GM13977 (cell line): ENCODE results near the gene HAGH.

Source experiments
- DNase-seq: peaks from one replicate; pipeline ENCODE4 v3.0.0; 2012; ENCODE audit warnings: low spot score
- in situ Hi-C: fragments of 300-500 bp; cut with MboI; formaldehyde crosslinking; loops from one replicate; pipeline ENCODE4 v1.12.0; 2022; ENCODE audit warnings: low sequenced_read_pairs, low pct_unique_long_range_greater_than_20kb, mixed read lengths, inconsistent platforms; ENCODE audit not compliant: unreplicated experiment
- TF ChIP-seq, protein P1 (sequence below): IDR thresholded peaks from 2 replicates; pipeline ENCODE4 v1.5.1; 2012; ENCODE audit warnings: mild to moderate bottlenecking, control low read depth; ENCODE audit not compliant: insufficient read depth; ENCODE audit errors: extremely low read depth, missing control alignments

HAGH gene

DNA sequence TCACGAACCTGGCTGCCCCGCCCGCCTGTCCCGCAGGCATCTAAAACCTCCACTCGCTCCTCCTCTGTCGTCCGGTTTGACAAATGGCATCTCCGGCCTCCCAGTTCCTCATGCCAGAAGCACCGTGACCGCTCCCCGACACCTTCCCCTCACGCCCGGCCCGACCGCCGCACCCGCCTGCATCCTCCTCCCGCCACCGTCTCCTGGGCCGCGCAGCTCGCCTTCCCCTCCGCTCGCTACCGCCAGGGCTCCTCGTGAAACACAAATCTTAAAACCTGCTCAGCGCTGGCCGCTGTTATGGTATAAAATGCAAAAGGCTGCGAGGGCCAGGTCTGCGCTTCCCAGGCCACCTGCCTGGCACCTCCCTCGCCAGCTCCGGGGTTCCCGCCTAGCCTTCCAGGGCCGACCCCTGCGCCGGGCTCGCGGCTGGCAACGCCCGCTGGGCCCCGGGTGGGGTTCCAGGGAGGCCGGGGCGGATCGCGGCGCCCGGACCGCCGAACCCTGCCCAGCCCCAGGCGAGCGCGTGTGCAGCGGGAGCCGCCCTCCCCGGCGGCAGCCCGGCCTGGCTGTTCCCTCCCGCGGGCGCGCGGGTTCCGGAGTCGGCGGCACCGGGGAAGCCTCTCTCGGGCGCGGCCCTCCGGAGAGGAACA lies 44.7 kb downstream of the HAGH start:
- in situ Hi-C loops: no loop called here
- TF ChIP-seq, protein P1, sequence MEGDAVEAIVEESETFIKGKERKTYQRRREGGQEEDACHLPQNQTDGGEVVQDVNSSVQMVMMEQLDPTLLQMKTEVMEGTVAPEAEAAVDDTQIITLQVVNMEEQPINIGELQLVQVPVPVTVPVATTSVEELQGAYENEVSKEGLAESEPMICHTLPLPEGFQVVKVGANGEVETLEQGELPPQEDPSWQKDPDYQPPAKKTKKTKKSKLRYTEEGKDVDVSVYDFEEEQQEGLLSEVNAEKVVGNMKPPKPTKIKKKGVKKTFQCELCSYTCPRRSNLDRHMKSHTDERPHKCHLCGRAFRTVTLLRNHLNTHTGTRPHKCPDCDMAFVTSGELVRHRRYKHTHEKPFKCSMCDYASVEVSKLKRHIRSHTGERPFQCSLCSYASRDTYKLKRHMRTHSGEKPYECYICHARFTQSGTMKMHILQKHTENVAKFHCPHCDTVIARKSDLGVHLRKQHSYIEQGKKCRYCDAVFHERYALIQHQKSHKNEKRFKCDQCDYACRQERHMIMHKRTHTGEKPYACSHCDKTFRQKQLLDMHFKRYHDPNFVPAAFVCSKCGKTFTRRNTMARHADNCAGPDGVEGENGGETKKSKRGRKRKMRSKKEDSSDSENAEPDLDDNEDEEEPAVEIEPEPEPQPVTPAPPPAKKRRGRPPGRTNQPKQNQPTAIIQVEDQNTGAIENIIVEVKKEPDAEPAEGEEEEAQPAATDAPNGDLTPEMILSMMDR: no peak
- no peak for DNase-seq

DNA sequence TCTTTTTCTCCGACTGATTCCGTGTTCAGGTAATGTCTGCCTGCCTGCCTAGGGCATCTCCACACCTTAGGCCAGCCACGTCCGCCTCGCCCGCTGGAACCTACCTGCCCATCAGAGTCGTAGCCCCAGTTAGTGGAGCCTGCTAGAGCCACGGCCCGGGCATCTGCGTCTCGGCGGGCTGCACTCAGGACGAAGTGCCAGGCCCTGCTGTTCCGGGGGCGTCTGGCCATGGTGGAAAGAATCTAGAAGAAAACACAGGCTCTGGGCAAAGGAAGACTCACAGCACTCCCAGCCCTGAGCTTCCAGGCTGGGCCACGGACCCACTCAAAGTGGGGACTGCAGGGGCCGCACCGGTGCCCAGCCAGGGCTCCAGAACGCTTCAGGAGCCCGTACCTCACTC lies 45.4 kb downstream of the HAGH start:
- TF ChIP-seq, protein P1: no peak
- in situ Hi-C loops: no loop called here
- no peak for DNase-seq

DNA sequence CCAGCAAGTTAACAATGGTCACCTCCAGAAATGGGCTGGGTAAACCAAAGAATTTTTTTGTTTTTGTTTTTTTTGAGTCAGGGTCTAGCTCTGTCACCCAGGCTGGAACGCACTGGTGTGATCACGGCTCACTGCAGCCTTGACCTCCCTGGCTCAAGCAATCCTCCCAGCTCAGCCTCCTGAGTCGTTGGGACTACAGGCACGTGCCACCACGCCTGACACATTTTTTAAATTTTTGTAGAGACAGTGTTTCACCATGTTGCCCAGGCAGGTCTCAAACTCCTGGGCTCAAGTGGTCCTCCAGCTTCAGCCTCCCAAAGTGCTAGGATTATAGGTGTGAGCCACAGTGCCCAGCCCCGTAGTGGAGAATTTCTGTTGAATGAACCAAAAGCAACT lies 46.0 kb downstream of the HAGH start:
- in situ Hi-C loops: no loop called here
- TF ChIP-seq, protein P1: no peak
- DNase-seq: no peak

DNA sequence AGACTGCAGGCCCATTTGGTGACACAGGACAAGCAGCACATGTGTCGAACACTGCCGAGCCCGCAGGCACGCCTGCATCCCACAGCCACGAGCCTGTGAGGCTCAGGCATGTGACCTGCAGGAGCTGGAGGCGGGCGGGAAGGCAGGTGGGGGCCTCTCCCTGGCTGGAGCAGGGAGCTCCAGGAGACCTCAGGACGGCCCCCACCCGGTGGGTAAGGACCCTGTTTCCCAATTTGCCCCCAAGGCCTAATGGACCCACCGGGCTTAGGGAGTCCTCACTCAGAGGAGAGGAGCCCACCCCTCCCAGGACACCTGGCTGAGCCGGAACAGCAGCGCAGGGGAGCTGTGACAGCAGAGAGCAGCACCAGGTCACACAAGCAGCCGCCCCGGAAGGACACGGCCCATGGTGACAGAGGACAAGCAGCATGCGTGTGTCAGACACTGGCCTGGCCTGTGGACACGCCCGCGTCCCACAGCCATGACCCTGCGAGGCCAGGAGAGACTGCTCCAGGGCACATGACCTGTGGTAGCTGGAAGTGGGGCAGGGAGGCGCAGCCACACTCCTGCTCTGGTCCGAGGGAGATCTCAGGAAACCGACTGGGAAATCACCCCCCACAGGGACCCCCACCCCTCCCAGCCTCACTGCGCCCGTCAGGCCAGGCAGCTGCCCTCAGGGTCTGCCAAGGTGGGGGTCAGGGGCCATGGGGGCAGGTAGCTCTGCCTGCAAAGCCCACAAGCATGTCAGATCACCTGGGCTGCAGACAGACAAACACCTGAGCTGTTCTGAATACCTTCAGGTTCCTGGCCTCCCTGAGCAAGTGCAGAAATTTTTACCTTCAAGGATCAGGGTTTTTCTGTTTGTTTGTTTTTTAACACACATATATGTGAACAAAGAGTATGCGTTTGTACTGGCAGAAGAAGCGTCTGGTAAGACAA lies 46.6 kb downstream of the HAGH start:
- TF ChIP-seq, protein P1: no peak
- in situ Hi-C loops: no loop called here

DNA sequence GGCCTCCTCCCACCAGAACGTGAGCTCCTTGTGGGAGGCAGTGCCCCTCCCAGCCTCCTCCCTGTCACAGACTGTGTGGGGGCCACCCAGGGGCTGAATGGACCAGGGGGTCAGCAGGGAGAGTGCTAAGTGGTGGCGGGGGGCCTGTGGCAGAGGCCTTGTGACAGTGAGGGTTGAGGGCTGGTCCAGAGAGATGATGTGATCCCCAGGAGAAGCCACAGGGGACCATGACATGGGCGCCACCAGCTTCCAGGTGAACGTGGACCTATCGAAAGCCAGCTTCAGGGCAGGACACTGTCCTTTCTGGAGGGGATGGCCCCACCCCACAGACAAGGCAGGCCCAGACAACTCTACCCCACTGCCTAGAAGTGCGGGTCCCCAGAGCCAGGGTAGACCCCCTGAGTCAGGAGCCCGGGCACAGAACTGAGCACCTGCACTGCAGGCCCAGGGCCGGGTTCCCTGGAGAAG lies 47.4 kb downstream of the HAGH start:
- in situ Hi-C loops: no loop called here
- no peak for DNase-seq
- TF ChIP-seq, protein P1: no peak

More for the DNA sequence above, 46.6 kb downstream of the HAGH start:
- DNase-seq: no peak

DNA sequence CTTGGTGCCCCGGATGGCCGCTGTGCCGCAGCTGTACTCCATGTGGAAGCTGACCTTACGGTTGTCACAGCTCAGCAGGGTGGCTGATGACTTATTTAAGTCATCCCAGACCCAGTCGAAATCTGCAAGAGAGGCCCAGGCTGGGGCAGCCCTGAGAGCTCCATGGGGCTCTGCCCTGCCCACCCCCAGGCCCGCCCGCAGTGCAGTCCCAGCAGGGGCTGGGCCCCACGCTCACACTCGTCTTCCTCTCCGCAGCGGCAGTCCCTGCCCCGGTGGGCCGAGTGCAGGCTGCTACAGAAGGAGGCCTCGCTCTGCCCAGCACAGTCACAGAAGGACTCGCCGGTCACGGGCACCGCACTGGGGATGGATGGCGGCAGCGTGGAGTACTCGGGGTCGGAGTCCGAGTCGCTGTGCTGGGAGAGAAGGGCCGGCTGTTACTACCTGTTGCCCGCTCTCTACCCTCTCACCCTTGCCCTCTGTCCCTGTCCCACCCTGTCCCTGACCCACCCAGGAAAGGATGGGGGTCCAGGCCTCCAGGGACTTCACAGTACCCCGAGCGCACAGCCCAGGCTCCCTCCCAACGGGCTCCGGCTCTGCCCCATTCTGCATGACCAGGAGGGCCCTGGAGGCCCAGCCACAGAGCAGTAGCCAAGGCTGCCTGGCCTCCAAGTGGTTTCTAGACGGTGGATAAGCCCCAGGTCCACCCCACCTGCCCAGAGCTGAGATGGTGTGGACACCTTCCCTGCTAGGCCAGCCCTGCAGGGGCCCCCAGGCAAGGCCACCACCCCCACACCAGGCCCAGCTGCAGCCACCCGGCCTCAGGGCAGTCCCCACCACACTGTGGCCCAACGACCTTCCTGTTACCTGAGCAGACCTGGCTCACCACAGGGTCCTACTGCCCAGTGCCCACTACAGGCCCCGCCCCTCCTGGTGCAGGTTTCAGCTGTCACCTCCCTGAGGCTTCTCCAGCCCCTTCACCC lies 48.1 kb downstream of the HAGH start:
- in situ Hi-C loops: no loop called here
- DNase-seq: no peak
- TF ChIP-seq, protein P1: no peak
